ENCODE measurements around the gene HEPN1.

The HEPN1 gene

GRCh38 chr11:124938206-124938765 is 19.2 kb downstream of the HEPN1 start:
- in situ Hi-C loops (cut with MboI; ENCODE audit: low sequenced_read_pairs, unreplicated experiment): no loop called here
- DNase-seq (ENCODE audit: low spot score): no peak
- TF ChIP-seq, protein P1, sequence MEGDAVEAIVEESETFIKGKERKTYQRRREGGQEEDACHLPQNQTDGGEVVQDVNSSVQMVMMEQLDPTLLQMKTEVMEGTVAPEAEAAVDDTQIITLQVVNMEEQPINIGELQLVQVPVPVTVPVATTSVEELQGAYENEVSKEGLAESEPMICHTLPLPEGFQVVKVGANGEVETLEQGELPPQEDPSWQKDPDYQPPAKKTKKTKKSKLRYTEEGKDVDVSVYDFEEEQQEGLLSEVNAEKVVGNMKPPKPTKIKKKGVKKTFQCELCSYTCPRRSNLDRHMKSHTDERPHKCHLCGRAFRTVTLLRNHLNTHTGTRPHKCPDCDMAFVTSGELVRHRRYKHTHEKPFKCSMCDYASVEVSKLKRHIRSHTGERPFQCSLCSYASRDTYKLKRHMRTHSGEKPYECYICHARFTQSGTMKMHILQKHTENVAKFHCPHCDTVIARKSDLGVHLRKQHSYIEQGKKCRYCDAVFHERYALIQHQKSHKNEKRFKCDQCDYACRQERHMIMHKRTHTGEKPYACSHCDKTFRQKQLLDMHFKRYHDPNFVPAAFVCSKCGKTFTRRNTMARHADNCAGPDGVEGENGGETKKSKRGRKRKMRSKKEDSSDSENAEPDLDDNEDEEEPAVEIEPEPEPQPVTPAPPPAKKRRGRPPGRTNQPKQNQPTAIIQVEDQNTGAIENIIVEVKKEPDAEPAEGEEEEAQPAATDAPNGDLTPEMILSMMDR (IDR thresholded peaks at IDR 0.05; ENCODE audit: borderline replicate concordance, control extremely low read depth, extremely low read depth, insufficient read depth, missing control alignments): no peak

GRCh38 chr11:124938970-124939369 is 19.9 kb downstream of the HEPN1 start:
- TF ChIP-seq, protein P1 (IDR thresholded peaks at IDR 0.05; ENCODE audit: borderline replicate concordance, control extremely low read depth, extremely low read depth, insufficient read depth, missing control alignments): no peak
- no peak for DNase-seq (ENCODE audit: low spot score)
- in situ Hi-C loops (cut with MboI; ENCODE audit: low sequenced_read_pairs, unreplicated experiment): no loop called here

- DNase-seq (ENCODE audit: low spot score): no peak
Measured at GRCh38 chr11:124941703-124942102, 22.7 kb downstream of the HEPN1 start.

GRCh38 chr11:124942466-124943253 is 23.6 kb downstream of the HEPN1 start:
- TF ChIP-seq, protein P1 (IDR thresholded peaks at IDR 0.05; ENCODE audit: borderline replicate concordance, control extremely low read depth, extremely low read depth, insufficient read depth, missing control alignments): no peak
- in situ Hi-C loops (cut with MboI; ENCODE audit: low sequenced_read_pairs, unreplicated experiment): no loop called here
- no peak for DNase-seq (ENCODE audit: low spot score)

More at GRCh38 chr11:124941703-124942102, 22.7 kb downstream of the HEPN1 start:
- TF ChIP-seq, protein P1 (IDR thresholded peaks at IDR 0.05; ENCODE audit: borderline replicate concordance, control extremely low read depth, extremely low read depth, insufficient read depth, missing control alignments): no peak
- in situ Hi-C loops (cut with MboI; ENCODE audit: low sequenced_read_pairs, unreplicated experiment): no loop called here

GRCh38 chr11:124943254-124943616 is 24.2 kb downstream of the HEPN1 start:
- TF ChIP-seq, protein P1 (IDR thresholded peaks at IDR 0.05; ENCODE audit: borderline replicate concordance, control extremely low read depth, extremely low read depth, insufficient read depth, missing control alignments): no peak
- no peak for DNase-seq (ENCODE audit: low spot score)
- in situ Hi-C loops (cut with MboI; ENCODE audit: low sequenced_read_pairs, unreplicated experiment): no loop called here

DNA sequence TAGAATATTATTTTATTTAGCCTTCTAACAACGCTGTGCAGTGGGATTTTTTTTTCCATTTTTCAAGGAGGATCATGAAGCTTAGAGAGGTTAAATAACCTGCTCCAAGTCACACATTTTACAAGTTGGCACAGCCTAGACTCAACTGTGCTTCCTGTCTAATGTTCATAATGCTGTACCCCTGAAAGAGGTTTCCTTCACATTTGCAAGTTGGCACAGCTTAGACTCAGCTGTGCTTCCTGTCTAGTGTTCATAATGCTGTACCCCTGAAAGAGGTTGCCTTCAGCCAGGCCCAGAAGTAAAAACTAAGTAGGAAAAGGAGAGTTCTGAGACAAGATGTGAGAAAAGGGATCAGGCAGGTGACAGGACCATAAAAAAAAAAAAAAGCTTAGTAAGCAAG is 24.7 kb downstream of the HEPN1 start:
- TF ChIP-seq, protein P1 (IDR thresholded peaks at IDR 0.05; ENCODE audit: borderline replicate concordance, control extremely low read depth, extremely low read depth, insufficient read depth, missing control alignments): no peak
- in situ Hi-C loops (cut with MboI; ENCODE audit: low sequenced_read_pairs, unreplicated experiment): no loop called here
- no peak for DNase-seq (ENCODE audit: low spot score)
